Superior temporal gyrus (tissue), 1 donor: ENCODE measurements around the gene CFD.
"Not testable (repeated sequence)": the region's sequence is repeated elsewhere in the genome, so short reads cannot be mapped to it uniquely, and the experiment has no call there.

Experiments
- DNase-seq: peaks from one replicate; pipeline ENCODE4 v3.0.0-alpha.2; 2016; ENCODE audit errors: extremely low spot score

CFD gene

DNA sequence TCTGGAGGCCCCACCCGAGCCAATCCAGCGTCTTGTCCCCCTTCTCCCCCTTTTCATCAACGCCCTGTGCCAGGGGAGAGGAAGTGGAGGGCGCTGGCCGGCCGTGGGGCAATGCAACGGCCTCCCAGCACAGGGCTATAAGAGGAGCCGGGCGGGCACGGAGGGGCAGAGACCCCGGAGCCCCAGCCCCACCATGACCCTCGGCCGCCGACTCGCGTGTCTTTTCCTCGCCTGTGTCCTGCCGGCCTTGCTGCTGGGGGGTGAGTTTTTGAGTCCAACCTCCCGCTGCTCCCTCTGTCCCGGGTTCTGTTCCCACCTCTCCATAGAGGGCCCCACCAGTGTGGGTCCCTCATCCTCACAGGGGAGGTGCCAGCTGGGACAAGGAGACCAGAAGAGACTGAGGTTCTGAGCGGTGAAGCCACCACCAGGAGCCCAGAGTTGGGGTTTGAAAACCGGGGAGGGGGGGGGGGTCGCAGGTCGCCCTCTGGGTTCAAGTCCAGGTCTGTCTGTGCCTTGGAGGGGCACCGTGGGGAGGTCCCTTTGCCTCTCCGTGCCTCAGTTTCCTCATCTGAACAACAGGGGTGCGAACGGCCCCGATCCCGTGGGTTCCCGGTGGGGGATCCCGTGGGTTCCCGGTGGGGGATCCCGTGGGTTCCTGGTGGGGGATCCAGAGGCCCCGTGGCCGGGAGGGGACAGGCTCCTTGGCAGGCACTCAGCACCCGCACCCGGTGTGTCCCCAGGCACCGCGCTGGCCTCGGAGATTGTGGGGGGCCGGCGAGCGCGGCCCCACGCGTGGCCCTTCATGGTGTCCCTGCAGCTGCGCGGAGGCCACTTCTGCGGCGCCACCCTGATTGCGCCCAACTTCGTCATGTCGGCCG is 7.1 kb upstream of the CFD start, which contains the start of gene ELANE:
ELANE (plus strand) TSS at position 168 of the 878 bp plus-strand sequence; CDS start at position 194, 26 bp downstream.
- no peak for DNase-seq

DNA sequence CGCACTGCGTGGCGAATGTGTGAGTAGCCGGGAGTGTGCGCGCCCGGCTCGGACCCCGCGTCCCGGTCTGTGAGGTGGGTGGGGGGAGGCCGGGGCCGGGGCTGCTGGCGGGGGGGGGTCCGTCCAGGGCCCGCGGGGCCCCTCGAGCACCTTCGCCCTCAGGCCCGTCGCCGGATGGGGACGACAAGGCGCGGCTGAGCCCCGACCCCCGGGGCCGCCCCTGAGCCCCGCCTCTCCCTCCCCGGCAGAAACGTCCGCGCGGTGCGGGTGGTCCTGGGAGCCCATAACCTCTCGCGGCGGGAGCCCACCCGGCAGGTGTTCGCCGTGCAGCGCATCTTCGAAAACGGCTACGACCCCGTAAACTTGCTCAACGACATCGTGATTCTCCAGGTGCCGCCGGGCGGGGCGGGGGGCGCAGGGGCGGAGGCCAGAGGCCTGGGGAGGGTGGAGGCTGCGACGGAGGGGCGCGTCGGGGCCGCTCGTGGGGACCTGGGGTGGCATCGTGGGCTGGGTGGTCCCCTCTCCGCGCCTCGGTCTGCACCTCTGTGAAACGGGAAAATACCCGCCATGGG is 6.4 kb upstream of the CFD start:
- DNase-seq, result no peak

DNA sequence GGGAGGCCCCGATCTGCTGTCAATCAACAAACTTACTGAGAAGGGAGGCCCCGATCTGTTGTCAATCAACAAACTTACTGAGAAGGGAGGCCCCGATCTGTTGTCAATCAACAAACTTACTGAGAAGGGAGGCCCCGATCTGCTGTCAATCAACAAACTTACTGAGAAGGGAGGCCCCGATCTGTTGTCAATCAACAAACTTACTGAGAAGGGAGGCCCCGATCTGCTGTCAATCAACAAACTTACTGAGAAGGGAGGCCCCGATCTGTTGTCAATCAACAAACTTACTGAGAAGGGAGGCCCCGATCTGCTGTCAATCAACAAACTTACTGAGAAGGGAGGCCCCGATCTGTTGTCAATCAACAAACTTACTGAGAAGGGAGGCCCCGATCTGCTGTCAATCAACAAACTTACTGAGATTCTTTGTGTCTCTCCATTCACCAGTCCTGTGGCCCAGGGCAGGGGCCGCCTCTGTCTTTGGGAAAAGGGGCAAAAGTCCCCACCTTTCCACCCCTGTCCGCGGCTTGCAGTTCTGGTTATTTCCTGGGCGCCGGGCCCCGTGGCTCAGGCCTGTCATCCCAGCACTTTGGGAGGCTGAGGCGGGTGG is 5.7 kb upstream of the CFD start:
- DNase-seq, result not testable (repeated sequence)

DNA sequence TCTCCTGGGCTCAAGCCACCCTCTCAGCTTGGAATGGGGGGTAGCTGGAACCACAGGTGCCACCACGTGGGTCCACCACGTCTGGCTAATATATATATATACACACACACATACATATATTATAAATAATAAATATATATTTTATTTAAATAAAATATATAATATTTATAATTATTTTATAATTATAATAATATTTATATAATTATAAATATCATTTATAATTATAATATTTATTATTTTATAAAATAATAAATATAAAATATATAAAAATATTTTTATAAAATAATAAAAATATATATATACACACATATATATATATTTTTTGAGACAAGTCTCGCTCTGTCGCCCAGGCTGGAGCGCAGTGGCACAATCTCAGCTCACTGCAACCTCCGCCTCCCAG is 4.9 kb upstream of the CFD start:
- DNase-seq, result no peak

DNA sequence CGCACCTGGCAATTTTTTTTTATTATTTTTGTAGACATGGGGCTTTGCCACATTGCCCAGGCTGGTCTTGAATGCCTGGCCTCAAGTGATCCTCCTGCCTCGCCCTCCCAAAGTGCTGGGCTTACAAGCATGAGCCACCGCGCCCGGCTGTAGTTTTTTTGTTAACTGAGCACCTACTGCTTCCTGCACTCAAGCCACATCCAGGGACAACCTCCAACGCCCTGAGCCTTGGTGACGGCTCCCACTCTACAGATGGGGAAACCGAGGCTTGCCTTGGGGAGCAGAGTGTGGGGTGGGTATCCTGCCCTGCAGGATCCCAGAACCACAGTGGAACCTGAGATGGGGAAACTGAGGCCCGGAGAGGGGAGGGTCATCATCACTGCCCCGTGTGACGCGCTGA is 4.3 kb upstream of the CFD start:
- DNase-seq, result no peak

DNA sequence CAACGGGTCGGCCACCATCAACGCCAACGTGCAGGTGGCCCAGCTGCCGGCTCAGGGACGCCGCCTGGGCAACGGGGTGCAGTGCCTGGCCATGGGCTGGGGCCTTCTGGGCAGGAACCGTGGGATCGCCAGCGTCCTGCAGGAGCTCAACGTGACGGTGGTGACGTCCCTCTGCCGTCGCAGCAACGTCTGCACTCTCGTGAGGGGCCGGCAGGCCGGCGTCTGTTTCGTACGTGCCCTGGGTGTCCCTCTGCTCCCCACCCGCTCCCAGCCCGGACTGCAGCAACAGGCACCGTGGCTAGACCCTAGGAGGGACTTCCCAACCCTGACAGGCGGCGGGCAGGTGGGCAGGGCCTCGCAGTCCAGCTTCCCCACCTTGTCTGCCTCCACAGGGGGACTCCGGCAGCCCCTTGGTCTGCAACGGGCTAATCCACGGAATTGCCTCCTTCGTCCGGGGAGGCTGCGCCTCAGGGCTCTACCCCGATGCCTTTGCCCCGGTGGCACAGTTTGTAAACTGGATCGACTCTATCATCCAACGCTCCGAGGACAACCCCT is 3.8 kb upstream of the CFD start:
- no peak for DNase-seq

DNA sequence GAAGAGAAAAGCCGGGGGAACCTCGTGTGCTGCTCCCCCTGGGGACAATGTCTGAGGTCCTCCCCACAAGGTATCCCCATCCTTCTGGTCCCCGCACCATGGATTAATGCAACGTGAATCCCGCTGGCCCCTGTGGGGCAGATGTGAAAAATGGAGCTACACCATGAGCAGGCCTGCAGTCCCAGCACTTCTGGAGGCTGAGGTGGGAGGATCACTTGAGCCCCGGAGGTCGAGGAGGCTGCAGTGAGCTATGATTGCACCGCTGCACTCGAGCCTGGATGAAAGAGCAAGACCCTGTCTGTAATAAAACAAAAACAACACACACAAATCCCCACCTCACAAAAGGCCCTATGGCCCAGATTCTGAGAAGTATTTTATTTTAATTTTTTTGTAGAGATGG is 1.2 kb upstream of the CFD start:
- DNase-seq, result no peak

DNA sequence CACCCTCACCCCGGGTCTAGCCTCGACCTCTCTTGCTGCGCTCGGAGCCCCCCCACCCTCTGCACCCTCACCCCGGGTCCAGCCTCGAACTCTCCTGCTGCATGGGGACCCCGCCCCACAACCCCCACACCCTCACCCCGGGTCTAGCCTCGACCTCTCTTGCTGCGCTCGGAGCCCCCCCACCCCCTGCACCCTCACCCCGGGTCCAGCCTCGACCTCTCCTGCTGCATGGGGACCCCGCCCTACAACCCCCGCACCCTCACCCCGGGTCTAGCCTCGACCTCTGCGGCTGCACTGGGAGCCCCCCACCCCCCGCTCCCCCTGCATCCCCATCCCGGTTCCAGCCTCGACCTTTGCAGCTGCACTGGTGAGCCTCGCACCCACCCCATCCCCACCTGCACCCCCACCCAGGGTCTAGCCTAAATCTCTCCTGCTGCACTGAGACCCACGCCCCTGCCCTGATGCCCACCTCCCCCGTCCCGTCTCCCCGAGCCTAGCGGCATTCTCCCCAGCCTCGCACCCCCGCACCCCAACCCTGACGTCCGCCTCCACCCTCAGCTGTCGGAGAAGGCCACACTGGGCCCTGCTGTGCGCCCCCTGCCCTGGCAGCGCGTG is 1.8 kb downstream of the CFD start:
- DNase-seq, result no peak

DNA sequence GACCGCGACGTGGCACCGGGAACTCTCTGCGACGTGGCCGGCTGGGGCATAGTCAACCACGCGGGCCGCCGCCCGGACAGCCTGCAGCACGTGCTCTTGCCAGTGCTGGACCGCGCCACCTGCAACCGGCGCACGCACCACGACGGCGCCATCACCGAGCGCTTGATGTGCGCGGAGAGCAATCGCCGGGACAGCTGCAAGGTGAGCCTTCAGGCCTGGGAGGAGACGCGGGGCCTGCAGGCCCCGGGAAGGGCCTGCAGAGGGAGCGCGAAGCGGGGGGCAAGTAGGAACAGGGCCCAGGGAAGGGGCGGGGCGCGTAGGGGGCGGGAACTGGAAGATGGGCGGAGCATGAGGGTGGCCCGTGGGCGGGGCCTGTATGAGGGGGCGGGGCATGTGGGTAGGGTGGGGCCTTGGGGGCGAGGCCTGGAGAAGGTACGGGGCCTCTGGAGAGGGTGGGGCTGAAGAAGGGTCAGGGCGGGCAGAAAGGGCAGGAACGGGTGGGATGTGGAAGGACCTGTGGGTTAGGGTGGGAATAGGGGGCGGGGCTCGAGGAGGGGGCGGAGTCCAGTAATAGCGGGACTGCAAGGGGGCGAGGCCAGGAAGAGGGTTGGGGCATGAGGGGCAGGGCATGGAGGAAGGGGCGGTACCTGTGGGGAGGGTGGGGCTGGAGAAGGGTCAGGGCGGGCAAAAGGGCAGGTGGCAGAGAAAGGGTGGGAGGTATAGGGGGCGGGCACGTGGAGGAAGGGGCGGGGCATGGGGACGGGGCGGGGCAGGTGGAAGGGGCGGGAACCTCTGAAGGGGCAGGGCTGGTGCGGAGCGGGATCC is 2.5 kb downstream of the CFD start:
- no peak for DNase-seq

DNA sequence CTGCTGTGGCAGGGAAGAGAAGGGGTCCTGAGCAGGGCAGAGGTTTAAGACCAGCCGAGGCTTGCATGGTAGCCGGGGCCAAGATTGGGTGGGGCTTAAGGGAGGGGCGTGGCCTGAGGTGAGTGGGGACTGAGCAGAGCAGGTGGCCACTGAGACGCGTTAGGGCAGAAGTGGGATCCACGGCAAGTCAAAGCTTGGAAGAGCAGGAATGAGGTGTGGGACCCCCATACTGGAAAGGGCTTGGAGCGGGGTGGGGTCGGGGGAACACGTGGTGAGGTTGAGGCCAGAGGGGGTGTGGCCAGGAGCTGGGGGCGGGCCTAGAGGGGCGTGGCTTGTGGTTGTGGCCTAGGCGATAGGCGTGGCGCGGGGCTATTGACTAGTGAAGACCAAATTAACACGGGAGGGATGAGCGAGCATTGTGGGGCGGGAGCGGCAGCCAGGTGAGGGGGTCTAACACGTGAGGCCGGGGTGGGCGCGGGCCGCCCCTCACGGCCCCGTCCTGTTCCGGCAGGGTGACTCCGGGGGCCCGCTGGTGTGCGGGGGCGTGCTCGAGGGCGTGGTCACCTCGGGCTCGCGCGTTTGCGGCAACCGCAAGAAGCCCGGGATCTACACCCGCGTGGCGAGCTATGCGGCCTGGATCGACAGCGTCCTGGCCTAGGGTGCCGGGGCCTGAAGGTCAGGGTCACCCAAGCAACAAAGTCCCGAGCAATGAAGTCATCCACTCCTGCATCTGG is 3.3 kb downstream of the CFD start:
- DNase-seq, result no peak

GRCh38 chr19:863315-863620 is 3.8 kb downstream of the CFD start:
- DNase-seq, result no peak

- DNase-seq, result no peak
These were observed 7.4 kb downstream of the CFD start for GRCh38 chr19:866769-867300.

- no peak for DNase-seq
These were observed 7.9 kb downstream of the CFD start for GRCh38 chr19:867301-867793.

DNA sequence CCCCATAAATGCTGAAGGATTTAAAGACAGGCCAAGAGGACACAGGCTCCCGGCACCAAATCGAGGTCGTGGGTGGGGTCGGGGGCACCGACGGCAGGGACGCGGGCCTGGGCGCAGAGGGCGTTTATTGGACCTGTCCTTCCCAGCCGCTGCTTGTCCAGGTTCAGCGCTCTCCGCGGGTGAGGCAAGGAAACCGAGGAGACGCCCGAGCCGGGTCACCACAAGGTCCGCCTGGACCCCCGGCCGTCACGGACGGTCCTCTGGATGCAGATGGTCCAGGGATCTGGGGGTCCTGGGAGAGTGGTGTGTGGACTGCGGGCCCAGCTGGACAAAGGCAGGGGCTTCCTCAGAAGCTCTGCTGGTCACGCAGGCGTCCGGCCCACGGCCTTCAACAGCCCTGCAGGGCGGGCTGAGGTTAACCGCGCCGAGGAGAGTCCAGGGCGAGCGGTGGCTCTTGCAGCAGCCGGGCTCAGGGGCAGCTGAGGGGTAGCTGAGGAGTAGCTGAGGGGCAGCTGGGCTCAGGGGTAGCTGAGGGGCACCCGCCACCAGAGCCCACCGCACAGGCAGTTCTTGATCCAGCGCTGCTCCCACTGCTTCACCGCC is 8.5 kb downstream of the CFD start:
- DNase-seq, result no peak

GRCh38 chr19:868458-869244 is 9.2 kb downstream of the CFD start:
- DNase-seq, result no peak

GRCh38 chr19:869245-870177 is 10.0 kb downstream of the CFD start:
- DNase-seq, result no peak

DNA sequence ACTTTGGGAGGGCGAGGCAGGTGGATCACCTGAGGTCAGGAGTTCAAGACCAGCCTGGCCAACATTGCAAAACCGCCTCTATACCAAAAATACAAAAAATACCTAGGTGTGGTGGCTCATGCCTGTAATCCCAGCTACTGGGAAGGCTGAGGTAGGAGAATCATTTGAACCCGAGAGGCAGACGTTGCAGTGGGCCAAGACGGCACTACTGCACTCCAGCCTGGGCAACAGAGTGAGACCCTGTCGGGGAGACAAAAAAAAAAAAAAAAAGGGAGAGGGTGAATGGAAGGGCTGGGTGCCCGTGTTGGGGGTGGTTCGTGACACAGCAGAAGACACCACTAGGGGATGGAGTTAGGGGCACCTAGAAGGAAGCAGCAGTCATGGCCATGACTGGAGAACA is 10.8 kb downstream of the CFD start:
- no peak for DNase-seq

DNA sequence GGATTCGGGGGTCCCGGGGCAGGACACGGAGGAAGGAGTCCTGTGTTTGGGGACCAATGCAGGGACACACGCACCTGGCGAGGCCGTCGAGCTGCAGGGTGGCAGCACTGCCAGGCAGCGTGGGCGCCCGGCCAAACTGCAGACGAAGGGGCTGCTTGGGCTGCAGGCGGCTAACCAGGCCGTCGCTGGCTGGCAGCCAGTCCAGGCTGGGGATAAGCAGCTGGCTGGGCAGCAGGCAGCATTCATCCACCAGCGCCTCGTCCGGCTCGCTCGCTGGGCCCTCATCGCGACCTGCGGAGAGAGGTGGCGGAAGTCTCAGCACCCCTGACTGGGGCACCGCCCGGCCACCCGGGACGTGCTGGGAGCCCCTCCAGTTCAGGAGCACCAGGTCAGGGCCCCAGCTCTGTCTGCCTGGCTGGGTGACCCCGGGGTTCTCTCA is 11.5 kb downstream of the CFD start:
- DNase-seq, result no peak
